Subcutaneous adipose tissue (tissue), 4 donors: ENCODE data around the gene SYNE3. TPM values are rescaled to one million over a fixed set of nuclear protein-coding genes. Genes with fewer than 3 reads are reported as not detected.

Experiments
- CTCF ChIP-seq: fragments of 450-650 bp; IDR thresholded peaks from one replicate; pipeline ENCODE4 v1.5.1; 2016; ENCODE audit warnings: low read depth, mild to moderate bottlenecking, control low read depth, antibody characterized with exemption, moderate library complexity
- total RNA-seq, 4 donors: library from RNA; depleted of rRNA; stranded (reverse); fragments of >200 nt; gene quantifications; one replicate each; pipeline ENCODE4 v1.1.0, GENCODE V29; 2016

SYNE3 gene
- total RNA-seq, 4 donors from 2014 or later, result 82.8 to 196 (median 136) TPM

DNA sequence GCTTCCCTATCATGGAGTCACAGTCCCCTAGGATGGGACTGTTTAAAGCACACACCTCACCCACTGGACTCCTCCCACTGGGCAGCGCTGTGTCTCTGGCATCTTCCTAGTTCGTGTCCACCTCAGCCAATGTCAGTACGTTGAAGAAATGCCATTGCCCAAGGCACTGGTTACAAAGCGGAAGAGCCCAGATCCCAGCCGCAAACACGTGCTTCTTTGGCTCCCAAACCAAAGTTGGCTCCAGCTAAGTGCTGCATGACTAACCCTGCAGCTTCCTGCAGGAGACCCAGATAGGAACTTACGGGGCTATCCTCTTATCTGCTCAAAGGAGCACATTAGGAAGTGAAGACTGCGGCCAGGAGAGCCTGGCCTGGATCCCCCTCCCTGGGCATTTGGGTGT lies 9.3 kb downstream of the SYNE3 start:
- TF ChIP-seq CTCF, result no peak

- TF ChIP-seq CTCF, result no peak
Observed at GRCh38 chr14:95505030-95505589, 11.3 kb downstream of the SYNE3 start.

DNA sequence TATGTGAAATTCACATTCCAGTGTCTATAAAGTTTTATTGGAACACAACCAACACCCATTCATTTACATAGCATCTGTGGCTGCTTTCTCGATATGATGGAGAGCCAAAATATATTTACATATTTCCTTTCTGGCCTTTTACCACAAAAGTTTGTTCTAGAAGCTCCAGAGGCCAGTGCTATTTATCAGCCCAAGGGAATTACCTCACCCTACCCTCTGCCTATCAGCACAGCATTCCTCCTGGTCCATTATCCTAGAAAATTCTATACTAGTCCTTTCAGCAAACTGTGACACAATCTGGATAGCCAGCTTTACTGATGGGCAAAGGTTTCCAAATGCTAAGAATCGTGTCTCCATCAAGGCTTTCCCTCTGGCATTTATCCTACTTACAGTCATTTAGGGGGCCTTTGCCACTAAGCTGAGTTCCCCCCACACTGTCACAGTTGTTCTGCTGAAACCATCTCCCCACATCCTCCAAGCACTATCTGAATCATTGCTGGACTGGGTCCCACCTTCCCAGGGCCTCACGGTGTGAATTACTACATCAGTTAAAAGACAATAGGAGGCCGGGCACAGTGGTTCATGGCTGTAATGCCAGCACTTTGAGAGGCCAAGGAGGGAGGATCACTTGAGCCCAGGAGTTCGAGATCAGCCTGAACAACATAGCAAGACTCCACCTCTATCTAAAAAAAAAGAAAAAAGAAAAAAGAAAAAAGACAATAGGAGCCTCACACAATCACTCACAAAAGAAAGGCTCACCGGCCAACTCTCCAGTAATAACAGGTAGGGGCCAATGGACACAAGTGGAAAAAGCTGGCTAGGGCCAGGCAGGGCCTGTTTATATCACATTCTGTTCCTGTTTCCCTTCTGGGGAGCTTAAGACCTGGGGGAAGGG lies 12.1 kb downstream of the SYNE3 start:
- no peak for TF ChIP-seq CTCF

DNA sequence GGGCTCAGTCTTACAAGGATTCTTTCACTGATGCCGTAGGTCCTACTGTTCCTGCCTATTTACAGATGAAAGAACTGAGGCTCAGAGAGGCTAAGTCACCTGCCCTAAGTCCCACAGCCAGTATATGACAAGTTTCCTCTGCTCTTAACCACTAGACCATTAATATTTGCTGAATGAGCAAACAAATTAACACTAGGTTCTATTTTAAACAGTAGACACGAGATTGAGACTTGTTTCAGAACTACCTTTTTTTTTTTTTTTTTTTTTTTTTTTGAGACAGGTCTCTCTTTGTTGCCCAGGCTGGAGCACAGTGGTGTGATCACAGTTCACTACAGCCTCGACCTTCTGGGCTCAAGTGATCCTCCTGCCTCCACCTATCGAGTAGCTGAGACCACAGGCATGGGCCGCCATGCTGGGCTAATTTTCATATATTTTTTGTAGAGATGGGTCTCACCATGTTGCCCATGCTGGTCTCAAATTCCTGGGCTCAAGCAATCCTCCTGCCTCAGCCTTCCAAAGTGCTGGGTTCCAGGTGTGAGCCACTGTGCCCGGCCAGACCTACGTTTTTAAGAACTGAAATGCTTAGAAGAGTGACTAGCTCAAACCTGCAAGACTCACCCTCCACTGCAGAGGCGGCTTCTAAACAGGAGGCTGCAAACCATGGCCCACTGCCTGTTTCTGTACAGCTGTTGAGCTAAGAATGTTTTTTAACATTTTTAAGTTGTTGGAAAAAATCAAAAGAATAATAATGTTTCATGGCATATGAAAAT lies 12.9 kb downstream of the SYNE3 start:
- TF ChIP-seq CTCF, result no peak

DNA sequence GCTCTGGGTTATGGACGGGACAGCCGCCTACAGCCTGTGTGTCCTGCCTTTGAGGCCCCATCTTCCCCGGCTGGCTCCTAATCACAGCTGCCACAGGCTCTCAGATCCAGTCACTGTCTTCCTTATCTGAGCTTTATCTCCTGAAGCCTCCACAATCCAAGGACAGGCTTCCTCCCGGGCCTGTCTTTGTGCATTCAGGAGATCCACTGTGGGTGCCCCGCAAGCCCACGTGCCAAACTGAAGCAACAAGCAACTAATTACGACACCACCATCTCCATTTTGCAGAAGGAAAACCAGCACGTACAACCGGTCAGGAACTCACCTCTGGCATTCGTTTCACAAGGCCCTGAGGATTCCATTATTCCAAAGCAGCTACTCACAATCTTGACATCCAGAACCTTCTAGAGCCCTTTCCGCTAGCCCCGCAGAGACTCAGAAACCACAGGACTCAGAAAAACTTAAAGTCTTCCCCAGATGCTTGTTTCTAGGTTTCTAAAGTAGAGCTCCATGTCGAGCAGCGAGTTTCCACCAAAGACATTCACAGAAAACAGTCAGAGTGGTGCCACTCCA lies 14.0 kb downstream of the SYNE3 start:
- no peak for TF ChIP-seq CTCF

- TF ChIP-seq CTCF, result no peak
Observed at GRCh38 chr14:95500772-95501401, 15.6 kb downstream of the SYNE3 start.
